ENCODE data around the gene ESX1. TPM values are rescaled to one million over a fixed set of nuclear protein-coding genes. Genes with fewer than 3 reads are reported as not detected.

ESX1 gene
- polyA plus RNA-seq, 1 of the 3 experiments (the other 2 are of a cell fraction), result not detected

- ChIA-PET POLR2A (no interaction called here), CTCF (no interaction called here)
- Histone ChIP-seq H3F3A (replicated peaks; ENCODE audit: insufficient read depth) (no peaks in the 10 kb centered on the region), H3K4me1 (ENCODE audit: control insufficient read depth in 1 of 2, insufficient read depth in 2 of 2, low read depth in 1 of 2, low read length in 1 of 2) (no peaks in the 10 kb centered on the region), H3K9me3 (no peaks in the 10 kb centered on the region), H2AFZ (ENCODE audit: low read depth) (no peak overlapping the region), H3K79me2 (ENCODE audit: insufficient read depth) (no peaks in the 10 kb centered on the region), H3K27ac (ENCODE audit: low read depth in 2 of 2, low read length in 1 of 2) (no peak overlapping the region), H3K27me3 (ENCODE audit: insufficient read depth) (peaks cover 46% of the 10 kb centered on the region; the same call in 1 of the 2 replicates), H4K20me1 (ENCODE audit: insufficient read depth) (no peaks in the 10 kb centered on the region), H3K9ac (no peak overlapping the region), H3K4me3 (ENCODE audit: low read depth in 2 of 2, low read length in 1 of 2) (no peak overlapping the region), H3K4me2 (no peak overlapping the region), H3K36me3 (replicated peaks in 1 of 2; ENCODE audit: control insufficient read depth in 1 of 2, insufficient read depth in 2 of 2, low read length in 1 of 2) (no peaks in the 10 kb centered on the region), H3K9me2 (no peaks in the 10 kb centered on the region)
- WGBS (ENCODE audit: low lambda C conversion rate), result 3% methylated on average over 5 of the region's 5 CpGs
- DNase-seq, result no peak
- no peak for TF ChIP-seq JUND (IDR thresholded peaks at IDR 0.05)
- TF ChIP-seq EZH2phosphoT487 (IDR thresholded peaks at IDR 0.05; ENCODE audit: borderline replicate concordance, low read depth), result no peak
- TF ChIP-seq USF2 (IDR thresholded peaks at IDR 0.05; ENCODE audit: borderline replicate concordance, low read depth, low read length), result no peak
- no peak for TF ChIP-seq RFX5 (IDR thresholded peaks at IDR 0.05; ENCODE audit: low read length)
- no peak for TF ChIP-seq FOSL2 (IDR thresholded peaks at IDR 0.05; ENCODE audit: borderline replicate concordance, low read depth)
- no peak for TF ChIP-seq MEF2A (IDR thresholded peaks at IDR 0.05; ENCODE audit: borderline replicate concordance, low read depth)
- TF ChIP-seq MXI1 (IDR thresholded peaks at IDR 0.05; ENCODE audit: low read depth, low read length), result no peak
- no peak for TF ChIP-seq YY1 (IDR thresholded peaks at IDR 0.05; ENCODE audit: low read depth)
These were observed 33.5 kb upstream of the ESX1 start for GRCh38 chrX:104288269-104288668.

- H3K36me3 ChIP-seq (replicated peaks in 1 of 2; ENCODE audit: control insufficient read depth in 1 of 2, insufficient read depth in 2 of 2, low read length in 1 of 2), result no peaks in the 10 kb centered on the region
- H3K27ac ChIP-seq (ENCODE audit: low read depth in 2 of 2, low read length in 1 of 2), result no peak overlapping the region
- TF ChIP-seq EZH2phosphoT487 (IDR thresholded peaks at IDR 0.05; ENCODE audit: borderline replicate concordance, low read depth) (no peak), USF2 (IDR thresholded peaks at IDR 0.05; ENCODE audit: borderline replicate concordance, low read depth, low read length) (no peak), YY1 (IDR thresholded peaks at IDR 0.05; ENCODE audit: low read depth) (no peak), RFX5 (IDR thresholded peaks at IDR 0.05; ENCODE audit: low read length) (no peak)
- H3K4me3 ChIP-seq (ENCODE audit: low read depth in 2 of 2, low read length in 1 of 2), result no peak overlapping the region
- CTCF ChIA-PET, result interaction anchor here (1.6 kb wide), 1 partner anchor 15 kb away, joined by 8 read pairs; no protein-coding TSS in a partner anchor
- POLR2A ChIA-PET, result no interaction called here
- H4K20me1 ChIP-seq (ENCODE audit: insufficient read depth), result no peaks in the 10 kb centered on the region
- WGBS (ENCODE audit: low lambda C conversion rate), result 10% methylated on average over 4 of the region's 4 CpGs
- no peaks in the 10 kb centered on the region for H3K79me2 ChIP-seq (ENCODE audit: insufficient read depth)
- no peak overlapping the region for H3K9ac ChIP-seq
- H3K4me2 ChIP-seq, result no peak overlapping the region
- no peaks in the 10 kb centered on the region for H3F3A ChIP-seq (replicated peaks; ENCODE audit: insufficient read depth)
- H3K4me1 ChIP-seq (ENCODE audit: control insufficient read depth in 1 of 2, insufficient read depth in 2 of 2, low read depth in 1 of 2, low read length in 1 of 2), result no peaks in the 10 kb centered on the region
- DNase-seq, result no peak
- H2AFZ ChIP-seq (ENCODE audit: low read depth), result no peak overlapping the region
- no peaks in the 10 kb centered on the region for H3K9me2 ChIP-seq
- peaks cover 42% of the 10 kb centered on the region; the same call in 1 of the 2 replicates for H3K27me3 ChIP-seq (ENCODE audit: insufficient read depth)
- H3K9me3 ChIP-seq, result no peaks in the 10 kb centered on the region
These were observed 30.5 kb upstream of the ESX1 start for GRCh38 chrX:104285201-104285600.

GRCh38 chrX:104284507-104284906 is 29.8 kb upstream of the ESX1 start:
- Histone ChIP-seq H4K20me1 (ENCODE audit: insufficient read depth) (no peaks in the 10 kb centered on the region), H3F3A (replicated peaks; ENCODE audit: insufficient read depth) (no peaks in the 10 kb centered on the region), H2AFZ (ENCODE audit: low read depth) (no peak overlapping the region), H3K79me2 (ENCODE audit: insufficient read depth) (no peaks in the 10 kb centered on the region), H3K4me3 (ENCODE audit: low read depth in 2 of 2, low read length in 1 of 2) (no peak overlapping the region), H3K27ac (ENCODE audit: low read depth in 2 of 2, low read length in 1 of 2) (no peak overlapping the region), H3K36me3 (replicated peaks in 1 of 2; ENCODE audit: control insufficient read depth in 1 of 2, insufficient read depth in 2 of 2, low read length in 1 of 2) (no peaks in the 10 kb centered on the region), H3K27me3 (ENCODE audit: insufficient read depth) (peaks cover 36% of the 10 kb centered on the region; the same call in 1 of the 2 replicates), H3K9me2 (no peaks in the 10 kb centered on the region), H3K9ac (no peak overlapping the region), H3K9me3 (no peaks in the 10 kb centered on the region), H3K4me2 (no peak overlapping the region), H3K4me1 (ENCODE audit: control insufficient read depth in 1 of 2, insufficient read depth in 2 of 2, low read depth in 1 of 2, low read length in 1 of 2) (no peaks in the 10 kb centered on the region)
- 10% methylated on average over 2 of the region's 2 CpGs for WGBS (ENCODE audit: low lambda C conversion rate)
- CTCF ChIA-PET, result interaction anchor here (1.6 kb wide), 1 partner anchor 14 kb away, joined by 8 read pairs; no protein-coding TSS in a partner anchor
- DNase-seq, result no peak
- POLR2A ChIA-PET, result no interaction called here
- TF ChIP-seq YY1 (IDR thresholded peaks at IDR 0.05; ENCODE audit: low read depth) (no peak), GABPA (IDR thresholded peaks at IDR 0.05; ENCODE audit: low read depth) (no peak), MEF2A (IDR thresholded peaks at IDR 0.05; ENCODE audit: borderline replicate concordance, low read depth) (no peak), CTCF (IDR thresholded peaks at IDR 0.05) (no peak), MXI1 (IDR thresholded peaks at IDR 0.05; ENCODE audit: low read depth, low read length) (no peak), MAX (IDR thresholded peaks at IDR 0.05; ENCODE audit: low read depth) (no peak), NFIC (IDR thresholded peaks at IDR 0.05; ENCODE audit: borderline replicate concordance) (no peak), TAF1 (IDR thresholded peaks at IDR 0.05; ENCODE audit: borderline replicate concordance, low read depth, low read length) (no peak), PBX3 (IDR thresholded peaks at IDR 0.05) (no peak), RXRA (IDR thresholded peaks at IDR 0.05; ENCODE audit: borderline replicate concordance, low read depth) (no peak), POLR2AphosphoS5 (IDR thresholded peaks at IDR 0.05; ENCODE audit: low read depth, low read length) (no peak)

Measured in SK-N-SH (cell line).